COLO668 (cell line): Measurements from ENCODE around the gene ERBB3.

Source experiments
- DNase-seq: peaks from one replicate; lab custom pipeline; 2025; ENCODE audit not compliant: unreplicated experiment; lab: John Stamatoyannopoulos, UW

The ERBB3 gene

DNA sequence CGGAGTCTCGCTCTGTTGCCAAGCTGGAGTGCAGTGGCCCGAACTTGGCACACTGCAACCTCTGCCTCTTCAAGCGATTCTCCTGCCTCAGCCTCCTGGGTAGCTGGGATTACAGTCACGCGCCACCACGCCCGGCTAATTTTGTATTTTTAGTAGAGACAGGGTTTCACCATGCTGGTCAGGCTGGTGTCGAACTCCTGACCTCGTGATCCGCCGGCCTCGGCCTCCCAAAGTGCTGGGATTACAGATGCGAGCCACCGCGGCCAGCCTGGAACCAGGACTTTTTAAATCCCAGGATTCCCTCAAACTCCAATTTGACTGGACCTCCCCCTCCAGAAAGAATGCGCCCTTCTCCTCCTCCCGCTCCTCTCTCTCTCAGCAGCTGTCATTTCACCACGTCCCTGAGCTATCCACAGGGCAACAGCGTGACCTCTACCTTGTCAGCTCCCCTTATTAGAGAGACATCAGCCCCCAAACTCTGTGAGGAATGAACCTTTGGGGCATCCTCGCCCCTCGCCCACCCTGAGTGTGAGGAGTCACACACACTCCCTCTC lies 50.1 kb downstream of the ERBB3 start:
- no peak for DNase-seq

DNA sequence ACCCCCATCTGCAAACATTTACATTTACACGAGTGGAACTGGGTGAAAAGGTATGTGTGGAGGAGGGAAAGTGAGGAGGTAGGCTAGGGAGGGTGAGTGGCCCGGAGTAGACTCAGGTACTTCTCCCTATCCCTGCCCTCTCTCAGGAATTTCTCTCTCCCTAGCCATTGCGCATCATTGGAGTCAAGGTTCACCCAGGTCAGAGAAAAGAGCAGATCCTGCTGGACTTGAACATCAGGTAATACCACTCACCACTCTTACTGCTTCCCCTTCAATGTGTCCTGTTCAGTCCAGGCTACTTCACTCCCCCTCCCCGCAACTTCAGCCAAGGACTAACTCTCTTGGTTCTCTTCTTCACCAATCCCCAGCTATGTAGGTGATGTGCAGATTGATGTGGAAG lies 50.9 kb downstream of the ERBB3 start:
- no peak for DNase-seq

DNA sequence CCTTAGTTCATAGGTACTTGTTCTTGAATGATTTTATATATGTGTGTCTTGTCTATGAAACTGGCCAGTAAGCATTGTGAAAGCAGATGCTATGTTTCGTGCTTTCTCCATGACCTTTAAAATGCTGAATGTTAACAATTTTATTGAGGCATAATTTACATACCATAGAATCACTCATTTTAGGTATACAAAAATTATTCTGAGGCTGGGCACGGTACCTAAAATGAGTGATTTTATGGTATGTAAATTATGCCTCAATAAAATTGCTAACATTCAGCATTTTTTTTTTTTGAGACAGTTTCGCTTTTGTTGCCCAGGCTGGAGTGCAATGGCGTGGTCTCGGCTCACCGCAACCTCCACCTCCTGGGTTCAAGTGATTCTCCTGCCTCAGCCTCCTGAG lies 54.9 kb downstream of the ERBB3 start:
- no peak for DNase-seq

DNA sequence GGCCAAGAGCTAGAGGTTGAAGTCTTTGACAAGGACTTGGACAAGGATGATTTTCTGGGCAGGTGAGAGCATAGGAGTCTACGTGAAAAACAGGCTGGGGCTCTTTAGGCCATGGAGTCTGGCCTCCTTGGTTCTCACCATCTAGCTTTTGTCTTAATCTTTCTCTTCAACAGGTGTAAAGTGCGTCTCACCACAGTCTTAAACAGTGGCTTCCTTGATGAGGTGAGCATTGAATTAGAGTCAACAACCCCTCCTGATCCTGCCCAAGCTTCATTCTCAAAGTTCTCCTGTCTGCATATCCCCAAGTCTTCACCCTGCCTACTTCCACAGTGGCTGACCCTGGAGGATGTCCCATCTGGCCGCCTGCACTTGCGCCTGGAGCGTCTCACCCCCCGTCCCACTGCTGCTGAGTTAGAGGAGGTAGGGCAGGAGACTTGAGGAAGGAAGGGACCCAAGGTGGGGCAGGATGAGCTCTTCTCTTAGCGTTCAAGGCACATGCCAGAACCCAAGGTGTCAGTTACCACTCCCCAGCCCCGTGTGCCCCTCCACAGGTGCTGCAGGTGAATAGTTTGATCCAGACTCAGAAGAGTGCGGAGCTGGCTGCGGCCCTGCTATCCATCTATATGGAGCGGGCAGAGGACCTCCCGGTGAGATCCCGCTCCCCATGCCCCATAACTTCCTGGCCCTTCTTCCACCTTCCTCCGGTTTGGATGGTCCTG lies 58.0 kb downstream of the ERBB3 start:
- no peak for DNase-seq

DNA sequence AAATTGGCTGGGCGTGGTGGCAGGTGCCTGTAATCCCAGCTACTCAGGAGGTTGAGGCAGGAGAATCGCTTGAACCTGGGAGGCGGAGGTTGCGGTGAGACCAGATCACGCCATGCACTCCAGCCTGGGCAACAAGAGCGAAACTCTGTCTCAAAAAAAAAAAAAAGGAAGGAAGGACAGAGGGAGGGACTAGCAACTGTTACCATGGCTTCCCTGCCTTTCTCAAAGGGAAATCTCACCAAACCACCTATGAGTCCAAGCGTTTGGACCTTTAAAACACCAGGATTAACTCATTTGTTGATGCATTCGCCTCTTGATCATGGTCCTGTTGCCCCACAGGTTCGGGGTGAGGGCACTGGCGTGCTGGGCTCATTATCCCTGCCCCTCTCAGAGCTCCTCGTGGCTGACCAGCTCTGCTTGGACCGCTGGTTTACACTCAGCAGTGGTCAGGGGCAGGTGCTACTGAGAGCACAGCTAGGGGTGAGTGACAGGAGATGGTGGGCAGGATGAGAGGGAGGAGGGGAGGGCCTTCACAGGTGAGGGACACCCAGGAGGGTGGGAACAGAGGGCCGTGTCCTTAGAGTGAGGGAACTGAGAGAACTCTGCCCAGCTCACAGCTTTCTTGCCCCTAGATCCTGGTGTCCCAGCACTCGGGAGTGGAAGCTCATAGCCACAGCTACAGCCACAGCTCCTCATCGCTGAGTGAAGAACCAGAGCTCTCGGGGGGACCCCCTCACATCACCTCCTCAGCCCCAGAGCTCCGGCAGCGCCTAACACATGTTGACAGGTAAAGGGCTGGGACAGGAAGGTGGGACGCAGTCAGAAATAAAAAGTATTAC lies 62.2 kb downstream of the ERBB3 start:
- no peak for DNase-seq

DNA sequence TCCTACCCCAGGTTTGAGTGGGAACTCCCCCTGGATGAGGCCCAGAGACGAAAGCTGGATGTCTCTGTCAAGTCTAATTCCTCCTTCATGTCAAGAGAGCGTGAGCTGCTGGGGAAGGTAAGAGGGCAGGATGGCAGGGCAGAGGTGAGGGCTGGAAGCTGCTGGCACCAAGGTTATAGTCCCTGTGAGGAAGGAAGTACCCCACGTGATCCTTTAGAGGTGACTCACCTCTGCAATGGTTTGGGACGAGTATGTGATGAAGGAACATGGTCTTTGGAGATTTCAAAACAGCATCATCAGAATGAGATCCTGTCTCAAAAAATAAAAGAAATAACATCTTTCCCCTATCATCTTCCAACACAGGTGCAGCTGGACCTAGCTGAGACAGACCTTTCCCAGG lies 63.3 kb downstream of the ERBB3 start:
- DNase-seq, result no peak

DNA sequence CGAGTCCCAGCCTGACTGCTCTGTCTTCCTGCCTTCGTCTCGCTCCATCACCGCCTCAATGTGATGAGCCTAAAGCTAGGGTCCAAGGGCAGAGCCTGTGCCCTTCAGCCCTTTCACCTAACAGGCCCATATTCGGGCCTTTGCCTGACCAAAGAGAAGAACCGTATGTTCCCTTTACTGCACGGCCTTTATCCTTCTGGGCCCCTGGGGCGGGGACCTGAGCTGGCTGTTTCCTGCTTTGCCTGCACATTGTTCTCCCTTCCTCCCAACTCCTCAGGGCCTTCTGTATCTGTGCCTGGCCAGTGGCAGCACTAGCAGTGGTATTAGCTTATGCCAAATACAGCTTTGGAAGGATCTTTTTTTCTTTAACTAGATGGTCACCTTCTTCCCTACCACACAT lies 63.9 kb downstream of the ERBB3 start:
- no peak for DNase-seq

DNA sequence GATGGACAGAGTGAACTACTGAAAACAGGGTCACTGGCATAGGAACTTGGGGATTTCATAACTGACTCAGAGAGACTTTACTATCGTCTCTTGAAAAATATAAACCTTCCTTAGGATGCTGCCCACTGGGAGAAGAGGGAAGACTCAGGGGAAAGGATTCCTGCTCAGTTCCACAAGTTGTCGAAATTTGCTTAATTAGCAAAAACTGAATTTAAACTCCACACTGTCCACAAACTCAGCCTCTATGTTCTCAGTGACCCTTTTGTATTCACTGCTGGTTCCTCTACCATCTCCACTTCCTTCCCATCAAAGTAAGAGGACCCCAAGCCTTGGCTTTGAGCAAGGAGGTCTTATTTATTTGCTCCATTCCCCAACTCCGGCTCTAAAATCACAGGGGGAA lies 65.3 kb downstream of the ERBB3 start:
- DNase-seq, result no peak

DNA sequence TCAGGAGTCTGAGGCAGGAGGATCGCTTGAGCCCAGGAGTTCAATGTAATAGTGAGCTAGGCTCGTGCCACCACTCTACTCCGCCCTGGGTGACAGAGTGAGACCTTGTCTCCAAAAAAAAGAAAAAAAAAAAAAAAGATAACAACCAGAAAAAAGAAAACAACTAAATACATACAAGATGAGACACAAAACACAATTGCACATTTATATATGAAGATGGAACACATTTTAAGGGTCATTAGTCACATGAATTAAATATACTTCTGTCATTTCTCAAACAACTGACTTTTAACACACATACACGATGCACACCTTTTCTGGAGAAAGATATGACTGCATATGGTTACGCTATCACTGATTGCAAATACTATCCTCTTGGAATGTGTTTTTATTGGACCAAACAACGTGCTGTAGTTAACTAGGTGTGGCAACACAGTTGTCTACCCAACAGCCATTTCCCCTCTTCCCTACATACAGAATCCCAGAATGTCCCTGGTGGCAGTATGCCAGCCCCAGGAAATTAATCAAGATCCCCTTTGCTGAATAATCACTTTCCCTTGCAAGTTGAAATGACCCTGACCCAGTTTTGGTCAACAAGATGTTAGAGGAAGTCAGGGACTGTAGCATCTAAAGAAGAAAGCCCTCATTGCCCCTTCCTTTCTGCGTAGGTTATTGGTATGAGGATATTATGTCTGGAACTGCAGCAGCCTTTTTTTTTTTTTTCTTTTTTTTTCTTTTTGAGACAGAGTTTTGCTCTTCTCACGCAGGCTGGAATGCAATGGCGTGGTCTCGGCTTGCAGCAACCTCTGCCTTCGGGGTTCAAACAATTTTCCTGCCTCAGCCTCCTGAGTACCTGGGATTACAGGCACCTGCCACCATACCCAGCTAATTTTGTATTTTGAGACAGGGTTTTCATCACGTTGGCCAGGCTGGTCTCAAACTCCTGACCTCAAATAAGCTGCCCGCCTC lies 66.8 kb downstream of the ERBB3 start:
- DNase-seq, result no peak

DNA sequence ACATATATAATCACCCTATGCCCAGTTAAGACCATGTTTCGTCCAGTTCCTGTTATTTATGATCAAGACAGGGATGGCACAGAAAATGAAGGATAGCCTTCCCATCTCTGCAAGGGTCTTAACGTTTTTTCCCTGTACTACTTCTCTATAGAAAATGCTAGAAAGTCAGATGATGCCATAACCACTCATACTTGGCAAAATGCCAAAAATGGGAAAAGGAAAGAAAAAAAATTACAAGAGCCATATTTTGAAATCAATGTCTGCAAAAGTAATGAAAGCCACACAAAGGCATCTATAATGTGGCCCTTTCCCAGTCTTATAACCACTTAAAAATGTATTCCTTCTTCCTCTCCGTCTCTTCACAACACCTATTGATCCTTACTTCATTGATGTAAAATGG lies 70.6 kb downstream of the ERBB3 start:
- DNase-seq, result no peak

DNA sequence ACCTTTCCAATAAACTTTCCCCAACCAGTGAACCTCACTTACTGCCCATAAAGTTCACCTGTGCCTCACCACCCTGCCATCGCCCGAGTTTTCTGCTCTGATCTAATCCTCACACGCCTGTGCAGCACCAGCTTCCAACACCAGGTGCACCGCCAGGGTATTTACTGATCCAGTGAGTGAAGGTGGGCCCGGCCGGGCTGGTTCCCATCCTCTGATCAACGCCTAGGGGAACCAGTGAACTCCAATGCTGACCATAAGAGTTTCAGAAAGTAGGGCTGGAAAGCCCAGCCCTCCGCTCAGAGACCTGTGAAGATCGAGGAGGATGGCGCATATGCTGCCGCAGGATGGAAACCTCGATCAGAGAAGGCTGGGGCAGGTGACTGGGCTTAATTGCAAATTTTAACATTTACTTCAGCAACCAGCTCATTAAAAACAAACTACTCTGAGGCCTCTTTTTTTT lies 71.7 kb downstream of the ERBB3 start:
- peak; percentile 74 for DNase-seq

DNA sequence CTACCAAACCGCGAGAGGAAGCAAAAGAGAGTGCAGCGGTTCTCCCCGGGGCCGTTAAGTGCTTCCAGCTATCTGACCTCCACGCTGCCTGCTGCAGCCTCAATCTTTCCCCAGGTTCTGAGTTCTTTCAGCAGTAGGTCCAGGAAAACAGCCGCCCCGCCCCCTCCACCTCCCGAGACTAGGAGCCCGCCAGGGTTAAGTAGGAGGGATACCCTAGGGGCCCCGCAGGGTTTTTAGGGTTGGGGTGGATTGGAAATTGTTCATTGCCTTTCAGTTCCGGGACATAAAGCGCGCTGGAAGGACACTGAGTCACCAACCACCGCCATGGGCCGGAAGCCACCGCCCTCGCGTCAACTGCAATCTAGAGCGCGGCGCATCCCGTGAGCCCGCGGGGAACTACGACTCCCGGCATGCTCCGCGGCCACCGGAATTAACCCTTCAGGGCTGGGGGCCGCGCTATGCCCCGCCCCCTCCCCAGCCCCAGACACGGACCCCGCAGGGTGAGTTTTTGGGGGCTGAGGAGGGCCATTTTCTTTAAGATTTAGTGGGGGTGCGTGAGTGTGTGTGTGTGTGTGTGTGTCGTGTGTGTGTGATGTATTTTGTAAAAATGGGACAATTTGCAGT lies 72.3 kb downstream of the ERBB3 start, which contains the start of gene MYL6B:
TSS of gene MYL6B (plus strand) at position 456 of the 624 bp plus-strand sequence. CDS start 1,332 bp downstream, outside the sequence.
- DNase-seq, result peak; percentile 90
